Type B pancreatic cell (in vitro differentiated cells): ENCODE results near the gene CFAP221. TPM values are rescaled to one million over a fixed set of nuclear protein-coding genes. Genes with fewer than 3 reads are reported as not detected.

ENCODE experiments used
- DNase-seq: peaks from one replicate; pipeline ENCODE4 v3.0.0; 2021; ENCODE audit warnings: mixed read lengths; ENCODE audit not compliant: unreplicated experiment; ENCODE audit errors: extremely low spot score
- H3K27ac Mint-ChIP-seq: 2 replicates; pipeline ENCODE4 v1.8.0; 2021; ENCODE audit warnings: mild to moderate bottlenecking, mixed read lengths
- H3K27me3 Mint-ChIP-seq: 2 replicates; pipeline ENCODE4 v1.8.0; 2021; ENCODE audit warnings: mixed read lengths
- H3K36me3 Mint-ChIP-seq: 2 replicates; pipeline ENCODE4 v1.8.0; 2021; ENCODE audit warnings: mixed read lengths
- H3K4me1 Mint-ChIP-seq: one replicate; pipeline ENCODE4 v1.8.0; 2021; ENCODE audit warnings: mixed read lengths; ENCODE audit not compliant: unreplicated experiment
- H3K4me3 Mint-ChIP-seq: 2 replicates; pipeline ENCODE4 v1.8.0; 2021; ENCODE audit warnings: mild to moderate bottlenecking, mixed read lengths
- H3K9me3 Mint-ChIP-seq: 2 replicates; pipeline ENCODE4 v1.8.0; 2021; ENCODE audit warnings: mixed read lengths
- CTCF ChIP-seq: fragments of 200-600 bp; sonication (generic); conservative IDR thresholded peaks from 2 replicates; pipeline ENCODE4 v1.5.0; 2021; ENCODE audit warnings: antibody characterized with exemption, mild to moderate bottlenecking
- total RNA-seq: library from RNA; stranded (reverse); gene quantifications from 2 replicates; pipeline ENCODE4 v1.2.1, GENCODE V29; 2021; ENCODE audit warnings: low replicate concordance

Gene CFAP221
- total RNA-seq, 1 donor from 2014 or later = 4.8 TPM

GRCh38 chr2:119703526-119703925 lies 159.3 kb downstream of the CFAP221 start:
- H3K27ac Mint-ChIP-seq = no peak overlapping the region
- peaks cover 4% of the 10 kb centered on the region for H3K27me3 Mint-ChIP-seq
- H3K4me1 Mint-ChIP-seq = peaks cover 19% of the 10 kb centered on the region
- no peaks in the 10 kb centered on the region for H3K9me3 Mint-ChIP-seq
- no peak for TF ChIP-seq CTCF
- no peaks in the 10 kb centered on the region for H3K36me3 Mint-ChIP-seq
- DNase-seq = no peak
- no peak overlapping the region for H3K4me3 Mint-ChIP-seq

- Mint-ChIP-seq H3K27me3 (peaks cover 4% of the 10 kb centered on the region), H3K36me3 (no peaks in the 10 kb centered on the region), H3K27ac (no peak overlapping the region), H3K4me3 (no peak overlapping the region), H3K4me1 (peaks cover 19% of the 10 kb centered on the region), H3K9me3 (no peaks in the 10 kb centered on the region)
- TF ChIP-seq CTCF = no peak
- no peak for DNase-seq
These were observed 160.4 kb downstream of the CFAP221 start for GRCh38 chr2:119704670-119705120.

GRCh38 chr2:119706221-119706620 lies 162.0 kb downstream of the CFAP221 start:
- Mint-ChIP-seq H3K9me3 (no peaks in the 10 kb centered on the region), H3K36me3 (no peaks in the 10 kb centered on the region), H3K27ac (no peak overlapping the region), H3K27me3 (no peaks in the 10 kb centered on the region), H3K4me3 (no peak overlapping the region), H3K4me1 (peaks cover 11% of the 10 kb centered on the region)
- no peak for DNase-seq
- TF ChIP-seq CTCF = no peak

Other genes with a start within 250 kb of the CFAP221 start
- 10.8 and 11.7 TPM in 2 replicates for gene C2orf76, start 177.6 kb upstream of the CFAP221 start, total RNA-seq
- gene DBI, start 177.5 kb upstream of the CFAP221 start, total RNA-seq = 125 and 231 TPM in 2 replicates
- gene TMEM37, start 112.6 kb upstream of the CFAP221 start, total RNA-seq = 11.8 and 16.4 TPM in 2 replicates
- 1.9 and 2.4 TPM in 2 replicates for gene SCTR, start 20.0 kb upstream of the CFAP221 start, total RNA-seq
- 16.9 and 19.0 TPM in 2 replicates for gene TMEM177, start 134.8 kb downstream of the CFAP221 start, total RNA-seq
- gene PTPN4, start 215.5 kb downstream of the CFAP221 start, total RNA-seq = 31.7 and 37.4 TPM in 2 replicates